Measurements from ENCODE around the gene ATOX1.

GRCh38 chr5:151781201-151781600 is 22.8 kb upstream of the ATOX1 start:
- TF ChIP-seq SMC3 (IDR thresholded peaks at IDR 0.05; ENCODE audit: low read length): no peak
- no peak for TF ChIP-seq EP300 (IDR thresholded peaks at IDR 0.05; ENCODE audit: low read depth in 2 of 2, low read length in 2 of 2)
- TF ChIP-seq EP300 (CRISPR knock-in tag; IDR thresholded peaks at IDR 0.05; ENCODE audit: borderline replicate concordance): no peak
- TF ChIP-seq FOSL1 (CRISPR knock-in tag; IDR thresholded peaks at IDR 0.05; ENCODE audit: borderline replicate concordance): no peak
- no peak for TF ChIP-seq ZNF253 (CRISPR knock-in tag; IDR thresholded peaks at IDR 0.05; ENCODE audit: borderline replicate concordance)
- no peak for TF ChIP-seq CTCF (CRISPR knock-in tag; IDR thresholded peaks at IDR 0.05)

All from HepG2 (cell line).